Measurements from ENCODE around the gene POLRMT. TPM values are rescaled to one million over a fixed set of nuclear protein-coding genes. Genes with fewer than 3 reads are reported as not detected.

The POLRMT gene
- total and polyA plus RNA-seq, 4 donors: 16.0 to 41.4 (median 35.1) TPM

- TF ChIP-seq RXRA (IDR thresholded peaks at IDR 0.05): no peak
- TF ChIP-seq ZBTB33 (IDR thresholded peaks at IDR 0.05): no peak
- H3K27me3 ChIP-seq (ENCODE audit: control insufficient read depth in 4 of 4, insufficient read depth in 4 of 4, low read length in 3 of 4): no peaks in the 10 kb centered on the region
- H3K9me3 ChIP-seq (ENCODE audit: control insufficient read depth in 4 of 4, low read length in 3 of 4): no peaks in the 10 kb centered on the region
- peak overlapping the region; percentile 89 to 96 for H3K27ac ChIP-seq (ENCODE audit: low read depth in 1 of 2, low read length in 2 of 2)
- no peaks in the 10 kb centered on the region for H3K36me3 ChIP-seq (ENCODE audit: control insufficient read depth in 4 of 4, insufficient read depth in 3 of 4, low read depth in 1 of 4, low read length in 3 of 4)
- no peak for DNase-seq (ENCODE audit: low spot score)
- peak overlapping the region in 2 of 3 donors; percentile 2 to 16 for H3K4me3 ChIP-seq (ENCODE audit: low read depth in 1 of 3, low read length in 3 of 3)
- 44% methylated on average over 50 of the region's 50 CpGs for WGBS
- peak overlapping the region in 1 of 2 donors; percentile 10 for H3K9ac ChIP-seq (ENCODE audit: low read depth in 1 of 2, low read length in 2 of 2)
- peaks cover 28 to 63% (median 49%) of the 10 kb centered on the region in 4 donors for H3K4me1 ChIP-seq (ENCODE audit: control insufficient read depth in 4 of 4, insufficient read depth in 4 of 4, low read length in 3 of 4)
Measured at GRCh38 chr19:658916-659839, 25.8 kb upstream of the POLRMT start.

GRCh38 chr19:658059-658839 lies 24.9 kb upstream of the POLRMT start:
- TF ChIP-seq EGR1 (IDR thresholded peaks at IDR 0.05; ENCODE audit: low read depth in 2 of 2) (no peak), TAF1 (conservative IDR thresholded peaks at IDR 0.05) (no peak), RXRA (IDR thresholded peaks at IDR 0.05) (no peak), YY1 (IDR thresholded peaks at IDR 0.05) (no peak), GABPA (IDR thresholded peaks at IDR 0.05 in 1 of 2, conservative IDR thresholded peaks at IDR 0.05 in 1 of 2) (no peak), NR2F2 (IDR thresholded peaks at IDR 0.05) (no peak), HNF4G (IDR thresholded peaks at IDR 0.05) (no peak)
- TF ChIP-seq, protein P1, sequence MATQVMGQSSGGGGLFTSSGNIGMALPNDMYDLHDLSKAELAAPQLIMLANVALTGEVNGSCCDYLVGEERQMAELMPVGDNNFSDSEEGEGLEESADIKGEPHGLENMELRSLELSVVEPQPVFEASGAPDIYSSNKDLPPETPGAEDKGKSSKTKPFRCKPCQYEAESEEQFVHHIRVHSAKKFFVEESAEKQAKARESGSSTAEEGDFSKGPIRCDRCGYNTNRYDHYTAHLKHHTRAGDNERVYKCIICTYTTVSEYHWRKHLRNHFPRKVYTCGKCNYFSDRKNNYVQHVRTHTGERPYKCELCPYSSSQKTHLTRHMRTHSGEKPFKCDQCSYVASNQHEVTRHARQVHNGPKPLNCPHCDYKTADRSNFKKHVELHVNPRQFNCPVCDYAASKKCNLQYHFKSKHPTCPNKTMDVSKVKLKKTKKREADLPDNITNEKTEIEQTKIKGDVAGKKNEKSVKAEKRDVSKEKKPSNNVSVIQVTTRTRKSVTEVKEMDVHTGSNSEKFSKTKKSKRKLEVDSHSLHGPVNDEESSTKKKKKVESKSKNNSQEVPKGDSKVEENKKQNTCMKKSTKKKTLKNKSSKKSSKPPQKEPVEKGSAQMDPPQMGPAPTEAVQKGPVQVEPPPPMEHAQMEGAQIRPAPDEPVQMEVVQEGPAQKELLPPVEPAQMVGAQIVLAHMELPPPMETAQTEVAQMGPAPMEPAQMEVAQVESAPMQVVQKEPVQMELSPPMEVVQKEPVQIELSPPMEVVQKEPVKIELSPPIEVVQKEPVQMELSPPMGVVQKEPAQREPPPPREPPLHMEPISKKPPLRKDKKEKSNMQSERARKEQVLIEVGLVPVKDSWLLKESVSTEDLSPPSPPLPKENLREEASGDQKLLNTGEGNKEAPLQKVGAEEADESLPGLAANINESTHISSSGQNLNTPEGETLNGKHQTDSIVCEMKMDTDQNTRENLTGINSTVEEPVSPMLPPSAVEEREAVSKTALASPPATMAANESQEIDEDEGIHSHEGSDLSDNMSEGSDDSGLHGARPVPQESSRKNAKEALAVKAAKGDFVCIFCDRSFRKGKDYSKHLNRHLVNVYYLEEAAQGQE (IDR thresholded peaks at IDR 0.05): no peak
- TF ChIP-seq, protein P2, sequence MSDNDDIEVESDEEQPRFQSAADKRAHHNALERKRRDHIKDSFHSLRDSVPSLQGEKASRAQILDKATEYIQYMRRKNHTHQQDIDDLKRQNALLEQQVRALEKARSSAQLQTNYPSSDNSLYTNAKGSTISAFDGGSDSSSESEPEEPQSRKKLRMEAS (IDR thresholded peaks at IDR 0.05): no peak
- Histone ChIP-seq H3K4me1 (ENCODE audit: control insufficient read depth in 4 of 4, insufficient read depth in 4 of 4, low read length in 3 of 4) (peaks cover 28 to 54% (median 42%) of the 10 kb centered on the region in 4 donors), H3K9ac (ENCODE audit: low read depth in 1 of 2, low read length in 2 of 2) (peak overlapping the region in 1 of 2 donors; percentile 25), H3K9me3 (ENCODE audit: control insufficient read depth in 4 of 4, low read length in 3 of 4) (no peaks in the 10 kb centered on the region), H3K27ac (ENCODE audit: low read depth in 1 of 2, low read length in 2 of 2) (peak overlapping the region; percentile 89 to 96), H3K36me3 (ENCODE audit: control insufficient read depth in 4 of 4, insufficient read depth in 3 of 4, low read depth in 1 of 4, low read length in 3 of 4) (peaks cover 0 to 9% (median 0%) of the 10 kb centered on the region in 4 donors), H3K4me3 (ENCODE audit: low read depth in 1 of 3, low read length in 3 of 3) (no peak overlapping the region), H3K27me3 (ENCODE audit: control insufficient read depth in 4 of 4, insufficient read depth in 4 of 4, low read length in 3 of 4) (no peaks in the 10 kb centered on the region)
- 76% methylated on average over 33 of the region's 33 CpGs for WGBS
- DNase-seq (ENCODE audit: low spot score): no peak

Data from liver (tissue), 9 donors.